ENCODE measurements around the gene SAV1.

DNA sequence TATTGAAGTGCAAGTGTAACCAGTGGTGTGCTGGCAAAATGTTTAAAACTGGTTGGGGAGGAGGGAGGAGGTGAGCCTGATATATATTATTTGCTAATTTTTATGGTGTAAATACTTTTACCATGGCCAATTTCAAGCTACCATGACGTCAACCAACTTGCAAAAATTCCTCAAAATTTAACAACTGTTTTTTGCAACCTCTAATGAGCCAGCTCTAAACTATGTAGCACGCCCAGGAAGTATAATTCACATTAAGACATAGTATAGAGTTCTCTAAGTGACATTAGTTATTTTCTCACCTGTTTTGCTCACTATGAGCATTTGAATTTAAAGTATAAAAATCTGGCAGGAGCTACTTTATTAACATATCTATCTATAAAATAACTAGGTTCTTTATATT lies 66.7 kb downstream of the SAV1 start:
- TF ChIP-seq POLR2A (IDR thresholded peaks at IDR 0.05; ENCODE audit: low read length) (no peak), EHF (CRISPR knock-in tag; IDR thresholded peaks at IDR 0.05) (no peak), CHD2 (IDR thresholded peaks at IDR 0.05; ENCODE audit: low read length, partially characterized antibody) (no peak), CEBPB (IDR thresholded peaks at IDR 0.05) (no peak)
- TF ChIP-seq, protein P1, sequence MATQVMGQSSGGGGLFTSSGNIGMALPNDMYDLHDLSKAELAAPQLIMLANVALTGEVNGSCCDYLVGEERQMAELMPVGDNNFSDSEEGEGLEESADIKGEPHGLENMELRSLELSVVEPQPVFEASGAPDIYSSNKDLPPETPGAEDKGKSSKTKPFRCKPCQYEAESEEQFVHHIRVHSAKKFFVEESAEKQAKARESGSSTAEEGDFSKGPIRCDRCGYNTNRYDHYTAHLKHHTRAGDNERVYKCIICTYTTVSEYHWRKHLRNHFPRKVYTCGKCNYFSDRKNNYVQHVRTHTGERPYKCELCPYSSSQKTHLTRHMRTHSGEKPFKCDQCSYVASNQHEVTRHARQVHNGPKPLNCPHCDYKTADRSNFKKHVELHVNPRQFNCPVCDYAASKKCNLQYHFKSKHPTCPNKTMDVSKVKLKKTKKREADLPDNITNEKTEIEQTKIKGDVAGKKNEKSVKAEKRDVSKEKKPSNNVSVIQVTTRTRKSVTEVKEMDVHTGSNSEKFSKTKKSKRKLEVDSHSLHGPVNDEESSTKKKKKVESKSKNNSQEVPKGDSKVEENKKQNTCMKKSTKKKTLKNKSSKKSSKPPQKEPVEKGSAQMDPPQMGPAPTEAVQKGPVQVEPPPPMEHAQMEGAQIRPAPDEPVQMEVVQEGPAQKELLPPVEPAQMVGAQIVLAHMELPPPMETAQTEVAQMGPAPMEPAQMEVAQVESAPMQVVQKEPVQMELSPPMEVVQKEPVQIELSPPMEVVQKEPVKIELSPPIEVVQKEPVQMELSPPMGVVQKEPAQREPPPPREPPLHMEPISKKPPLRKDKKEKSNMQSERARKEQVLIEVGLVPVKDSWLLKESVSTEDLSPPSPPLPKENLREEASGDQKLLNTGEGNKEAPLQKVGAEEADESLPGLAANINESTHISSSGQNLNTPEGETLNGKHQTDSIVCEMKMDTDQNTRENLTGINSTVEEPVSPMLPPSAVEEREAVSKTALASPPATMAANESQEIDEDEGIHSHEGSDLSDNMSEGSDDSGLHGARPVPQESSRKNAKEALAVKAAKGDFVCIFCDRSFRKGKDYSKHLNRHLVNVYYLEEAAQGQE (IDR thresholded peaks at IDR 0.05): no peak
- TF ChIP-seq, protein P2, sequence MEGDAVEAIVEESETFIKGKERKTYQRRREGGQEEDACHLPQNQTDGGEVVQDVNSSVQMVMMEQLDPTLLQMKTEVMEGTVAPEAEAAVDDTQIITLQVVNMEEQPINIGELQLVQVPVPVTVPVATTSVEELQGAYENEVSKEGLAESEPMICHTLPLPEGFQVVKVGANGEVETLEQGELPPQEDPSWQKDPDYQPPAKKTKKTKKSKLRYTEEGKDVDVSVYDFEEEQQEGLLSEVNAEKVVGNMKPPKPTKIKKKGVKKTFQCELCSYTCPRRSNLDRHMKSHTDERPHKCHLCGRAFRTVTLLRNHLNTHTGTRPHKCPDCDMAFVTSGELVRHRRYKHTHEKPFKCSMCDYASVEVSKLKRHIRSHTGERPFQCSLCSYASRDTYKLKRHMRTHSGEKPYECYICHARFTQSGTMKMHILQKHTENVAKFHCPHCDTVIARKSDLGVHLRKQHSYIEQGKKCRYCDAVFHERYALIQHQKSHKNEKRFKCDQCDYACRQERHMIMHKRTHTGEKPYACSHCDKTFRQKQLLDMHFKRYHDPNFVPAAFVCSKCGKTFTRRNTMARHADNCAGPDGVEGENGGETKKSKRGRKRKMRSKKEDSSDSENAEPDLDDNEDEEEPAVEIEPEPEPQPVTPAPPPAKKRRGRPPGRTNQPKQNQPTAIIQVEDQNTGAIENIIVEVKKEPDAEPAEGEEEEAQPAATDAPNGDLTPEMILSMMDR (IDR thresholded peaks at IDR 0.05): no peak
